NCI-H69 (cell line): ENCODE results near the gene RGS5.

Source experiments
- DNase-seq: peaks from one replicate; lab custom pipeline; 2025; lab: John Stamatoyannopoulos, UW

RGS5 gene

GRCh38 chr1:163182330-163182949 lies 20.3 kb downstream of the RGS5 start:
- no peak for DNase-seq

DNA sequence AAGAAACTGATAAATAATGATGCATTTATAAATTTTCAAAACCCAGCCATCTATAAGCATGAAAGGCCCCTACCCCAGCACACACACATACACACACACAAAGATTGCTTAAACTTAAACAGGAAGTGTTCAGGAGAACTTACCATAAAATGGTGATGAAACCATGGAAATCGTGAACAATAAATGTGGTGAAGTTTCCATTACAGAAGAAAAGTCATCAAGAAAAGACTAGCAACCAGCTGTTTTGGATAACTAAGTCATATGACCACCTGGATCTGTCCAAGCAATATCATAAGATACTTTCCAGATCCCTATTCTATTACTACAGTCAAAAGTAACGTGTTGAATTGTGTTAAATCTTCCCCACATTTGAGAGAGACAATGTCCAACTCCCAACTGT lies 24.1 kb downstream of the RGS5 start:
- DNase-seq = no peak

DNA sequence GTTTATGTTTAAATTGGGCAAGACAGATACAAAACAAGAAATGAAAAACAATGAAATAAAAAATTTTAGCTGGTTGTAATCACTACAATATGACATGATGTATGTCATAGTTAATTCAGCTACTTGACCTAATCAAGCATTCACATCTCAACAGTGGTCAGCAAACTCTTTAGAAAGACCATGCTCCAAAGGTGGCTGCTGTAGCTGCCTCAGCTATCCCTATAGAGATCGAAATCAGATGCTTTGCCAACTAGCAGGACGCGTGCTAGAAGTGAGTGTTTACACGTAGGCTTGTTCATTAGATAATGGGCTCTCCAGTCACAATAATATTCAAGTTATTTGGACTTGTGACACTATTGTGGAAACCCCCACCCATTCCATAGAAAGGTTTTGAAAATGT lies 25.9 kb downstream of the RGS5 start:
- no peak for DNase-seq

GRCh38 chr1:163174524-163175437 lies 27.9 kb downstream of the RGS5 start:
- peak; percentile 90 for DNase-seq

DNA sequence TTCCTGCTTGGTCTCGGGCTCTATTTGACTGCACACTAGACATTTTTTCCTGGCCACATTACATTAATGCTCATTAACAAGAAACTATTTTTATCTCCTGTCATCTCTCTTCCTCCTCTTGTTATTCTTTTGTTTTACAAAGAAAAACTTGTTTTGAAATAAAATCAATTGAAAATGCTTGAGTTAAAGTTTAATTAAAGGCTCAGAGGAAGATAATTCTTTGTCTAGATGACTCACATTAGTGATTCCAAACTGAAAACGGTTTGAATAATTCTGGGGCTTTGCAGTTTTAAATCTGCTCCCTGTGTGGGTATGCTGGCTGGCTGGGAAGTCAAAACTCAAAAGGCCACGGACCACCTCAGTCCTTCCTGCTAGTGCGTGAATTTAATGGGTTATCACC lies 29.6 kb downstream of the RGS5 start:
- no peak for DNase-seq

- no peak for DNase-seq
These were observed 30.1 kb downstream of the RGS5 start for GRCh38 chr1:163172596-163172995.

GRCh38 chr1:163171826-163172225 lies 30.9 kb downstream of the RGS5 start:
- DNase-seq = peak; percentile 14

- DNase-seq = peak; percentile 69
These were observed 31.6 kb downstream of the RGS5 start for GRCh38 chr1:163170975-163171676.

DNA sequence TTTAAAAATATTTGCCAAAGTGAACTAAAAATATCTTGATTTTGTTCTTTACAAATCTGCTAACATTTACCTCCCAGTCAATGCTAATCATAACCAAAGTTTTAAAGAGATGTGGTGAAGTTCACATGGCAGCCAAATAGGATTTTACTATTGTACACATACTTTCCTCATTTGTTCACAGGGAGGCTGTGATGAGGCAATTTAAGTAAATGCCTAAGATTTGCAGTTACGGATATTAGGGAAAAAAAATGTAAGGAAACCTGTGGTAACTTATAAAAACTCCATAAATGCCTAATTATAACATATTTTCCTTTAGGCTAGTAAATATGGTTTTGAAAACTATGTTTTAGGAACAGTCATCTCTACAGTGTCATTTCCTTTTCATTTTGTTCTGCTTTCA lies 32.4 kb downstream of the RGS5 start:
- DNase-seq = no peak

DNA sequence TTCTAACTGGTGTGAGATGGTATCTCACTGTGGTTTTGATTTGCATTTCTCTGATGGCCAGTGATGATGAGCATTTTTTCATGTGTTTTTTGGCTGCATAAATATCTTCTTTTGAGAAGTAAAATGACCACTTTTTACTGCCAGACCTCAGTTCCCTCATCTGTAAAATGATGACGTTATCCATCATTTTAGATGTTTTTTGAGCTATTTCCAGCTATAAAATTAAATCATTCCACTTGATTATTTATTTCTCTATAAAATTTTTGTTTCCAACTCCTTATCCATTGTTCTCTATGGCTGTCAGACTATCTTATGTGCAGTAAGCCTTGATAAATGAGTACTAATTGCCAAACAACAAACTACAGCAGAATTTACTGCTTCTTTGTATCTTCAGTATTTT lies 33.2 kb downstream of the RGS5 start:
- DNase-seq = no peak

GRCh38 chr1:163168053-163168452 lies 34.7 kb downstream of the RGS5 start:
- peak; percentile 73 for DNase-seq

- peak; percentile 16 for DNase-seq
These were observed 35.7 kb downstream of the RGS5 start for GRCh38 chr1:163166886-163167555.

- DNase-seq = no peak
These were observed 37.6 kb downstream of the RGS5 start for GRCh38 chr1:163165119-163165518.

- peak; percentile 89 for DNase-seq
These were observed 38.7 kb downstream of the RGS5 start for GRCh38 chr1:163163881-163164582.

DNA sequence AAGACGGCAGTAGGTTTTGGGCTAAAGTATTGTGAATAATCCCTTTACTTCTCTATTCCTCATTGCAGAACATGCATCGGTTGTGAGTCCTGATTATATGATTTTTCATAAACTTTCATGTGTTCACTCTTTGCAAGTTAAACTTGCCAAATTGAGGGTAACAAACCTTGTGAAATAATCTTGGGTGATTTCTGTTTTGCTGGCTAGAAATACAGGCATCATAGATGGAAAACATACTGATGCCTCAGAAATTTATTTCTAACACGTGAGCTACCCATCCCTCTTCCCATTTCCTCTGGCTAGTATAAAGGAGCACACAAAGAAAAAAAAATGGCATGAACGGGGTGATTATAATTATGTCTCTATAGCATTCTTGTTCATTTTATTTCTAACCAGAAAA lies 39.6 kb downstream of the RGS5 start:
- DNase-seq = peak; percentile 86

GRCh38 chr1:163162381-163162914 lies 40.3 kb downstream of the RGS5 start:
- peak; percentile 13 for DNase-seq

DNA sequence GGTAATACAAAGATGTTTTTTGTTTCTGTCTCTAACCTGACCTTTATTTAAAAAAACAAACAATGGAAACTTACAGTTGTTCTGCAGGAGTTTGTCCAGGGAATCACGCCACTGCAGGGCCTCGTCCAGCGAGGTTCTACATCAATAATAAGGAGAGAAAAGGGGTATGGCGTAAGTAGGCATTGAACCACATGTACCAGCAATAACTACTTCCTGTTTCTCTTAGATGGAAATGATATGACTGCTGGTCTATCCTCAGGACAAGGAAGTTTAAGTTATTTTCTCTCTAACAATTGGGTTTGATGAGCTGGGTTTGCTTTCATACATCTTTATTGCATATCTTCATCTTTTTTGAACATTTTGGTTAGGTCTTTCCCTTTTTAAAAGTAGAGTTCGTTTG lies 40.9 kb downstream of the RGS5 start:
- DNase-seq = no peak

DNA sequence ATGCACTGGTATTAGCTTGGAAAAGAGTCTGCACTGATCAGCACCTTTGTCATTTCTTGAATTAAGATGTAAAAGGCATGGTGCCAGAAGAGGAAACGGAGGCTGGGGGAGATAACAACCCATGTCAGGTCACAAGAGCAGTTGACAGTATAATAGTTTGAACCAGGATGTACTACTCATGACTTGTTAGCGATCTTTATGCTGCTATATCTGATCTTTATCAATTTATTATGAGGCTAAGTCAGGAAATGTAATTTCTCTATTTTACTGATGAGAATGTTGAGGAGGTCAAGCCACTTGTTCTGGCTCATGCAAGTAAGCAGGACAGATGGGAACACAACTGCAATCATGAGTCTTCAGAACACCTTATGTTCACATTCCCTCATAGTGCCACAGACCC lies 41.4 kb downstream of the RGS5 start:
- no peak for DNase-seq

GRCh38 chr1:163155606-163156005 lies 47.1 kb downstream of the RGS5 start:
- no peak for DNase-seq

GRCh38 chr1:163148911-163149310 lies 53.8 kb downstream of the RGS5 start:
- no peak for DNase-seq

DNA sequence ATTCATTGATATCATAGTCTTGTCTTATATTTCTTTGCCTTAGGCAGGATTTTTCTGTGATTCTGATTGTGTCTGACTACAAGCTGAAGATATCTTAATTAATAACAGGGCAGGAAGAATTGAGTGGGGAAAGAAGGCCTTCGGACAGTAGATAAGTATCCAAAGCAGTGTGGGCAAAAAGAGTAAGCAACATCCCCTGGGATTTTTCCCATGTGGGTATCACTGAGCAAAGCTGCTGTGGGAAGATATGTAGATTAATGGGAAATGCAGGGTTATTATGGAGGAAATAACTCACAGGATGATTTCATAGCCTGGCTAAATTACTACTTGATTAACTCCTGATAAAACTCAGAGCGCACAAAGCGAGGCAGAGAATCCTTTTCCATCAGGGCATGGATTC lies 55.7 kb downstream of the RGS5 start:
- no peak for DNase-seq
